GM18508 (cell line): ENCODE data around the gene FOXP1.

ENCODE experiments used
- ATAC-seq: cut with Tn5 transposase; IDR thresholded peaks from one replicate; pipeline ENCODE4 v1.9.1; 2021; ENCODE audit warnings: moderate number of reproducible peaks; ENCODE audit not compliant: insufficient read depth, unreplicated experiment

FOXP1 gene

DNA sequence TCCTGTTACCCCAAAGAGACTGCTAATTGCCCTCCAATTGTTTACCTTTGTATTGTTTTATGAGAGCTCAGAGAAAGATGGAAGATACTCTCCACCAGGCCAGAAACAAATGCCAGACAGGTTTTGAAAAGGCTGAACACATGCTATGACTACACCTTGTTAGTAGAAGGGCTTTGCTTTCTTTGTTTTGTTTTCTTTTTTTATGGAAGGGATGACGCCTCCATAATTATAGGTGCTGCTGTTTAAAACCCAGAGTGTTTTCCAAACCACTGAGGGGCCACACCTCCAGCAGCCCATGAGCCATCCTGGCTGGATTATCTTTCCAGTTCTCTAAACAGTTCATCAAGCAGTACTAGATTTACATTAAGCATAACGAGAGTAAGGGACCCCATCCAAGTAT lies 5.6 kb upstream of the FOXP1 start:
- no peak for ATAC-seq

- no peak for ATAC-seq
Observed at GRCh38 chr3:71587958-71588357, 4.4 kb upstream of the FOXP1 start.

DNA sequence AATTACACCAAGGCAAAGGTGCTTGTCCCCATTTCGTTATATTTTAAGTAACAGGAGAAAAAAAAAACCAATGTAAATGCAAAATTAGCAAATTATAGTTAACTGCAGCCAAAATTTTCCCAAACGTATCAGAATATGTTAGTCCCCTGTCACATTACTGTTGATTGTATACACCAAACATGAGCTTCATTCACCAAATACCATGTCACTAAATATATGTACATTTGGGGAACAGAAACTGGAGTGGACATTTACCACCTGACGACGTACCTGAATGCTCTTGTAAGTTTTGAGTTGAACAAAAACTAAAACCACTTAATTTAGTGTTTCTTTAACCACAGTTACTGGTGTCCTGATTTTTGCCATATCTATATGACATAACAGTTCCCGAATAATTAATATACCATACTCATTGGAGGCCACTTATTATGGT lies 3.3 kb upstream of the FOXP1 start:
- ATAC-seq = no peak

- no peak for ATAC-seq
Observed at GRCh38 chr3:71585887-71586809, 2.6 kb upstream of the FOXP1 start.

DNA sequence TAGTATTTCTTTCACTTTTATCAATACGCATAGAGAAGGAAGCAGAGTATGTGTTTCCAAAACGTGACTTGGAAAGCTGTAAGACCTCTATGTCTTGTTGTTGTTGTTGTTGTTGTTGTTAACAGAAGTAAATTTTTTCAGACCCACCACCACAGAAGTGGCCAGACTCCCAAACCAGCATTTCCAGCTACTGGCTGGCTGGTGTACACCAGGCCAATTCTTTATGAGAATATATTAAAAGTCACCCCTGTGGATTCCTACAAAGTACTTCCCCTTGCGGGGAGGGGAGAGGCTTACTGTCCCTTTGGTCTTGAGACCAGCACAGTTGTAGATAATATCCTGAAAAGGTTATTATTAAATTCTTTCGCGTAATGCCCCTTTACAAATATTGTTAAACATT lies 1.6 kb upstream of the FOXP1 start:
- no peak for ATAC-seq

DNA sequence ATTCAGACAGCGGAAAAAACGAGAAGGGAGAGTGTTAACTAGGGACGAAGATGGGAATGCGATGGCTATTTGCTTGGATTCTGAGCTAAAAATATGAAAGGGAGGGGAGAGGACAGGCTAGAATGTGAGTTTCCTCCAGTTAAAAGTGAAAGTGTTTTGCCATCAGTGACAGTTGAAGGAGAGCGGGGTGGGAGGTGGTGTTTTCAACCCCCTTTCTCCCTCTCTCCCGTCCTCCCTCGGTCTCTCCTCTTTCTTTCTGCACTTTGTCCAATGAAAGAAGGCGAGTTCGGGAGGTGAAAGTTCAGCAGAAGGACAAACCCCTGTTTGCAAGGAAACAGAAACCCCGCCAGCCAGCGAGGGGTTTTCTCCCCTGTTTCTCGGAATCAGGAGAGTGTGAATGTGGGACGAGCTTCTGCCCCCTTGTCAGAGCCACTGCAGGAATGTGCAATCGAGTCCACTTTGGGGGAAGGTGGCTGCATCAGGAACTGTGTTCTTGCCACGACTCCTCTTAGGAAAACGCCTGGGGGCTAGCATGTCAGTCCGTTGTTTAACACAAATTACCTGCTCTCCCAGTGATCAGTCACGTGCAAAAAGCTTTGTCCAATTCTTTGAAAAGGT lies 975 bp upstream of the FOXP1 start:
- no peak for ATAC-seq

GRCh38 chr3:71582612-71583565 lies 639 bp downstream of the FOXP1 start:
- no peak for ATAC-seq

DNA sequence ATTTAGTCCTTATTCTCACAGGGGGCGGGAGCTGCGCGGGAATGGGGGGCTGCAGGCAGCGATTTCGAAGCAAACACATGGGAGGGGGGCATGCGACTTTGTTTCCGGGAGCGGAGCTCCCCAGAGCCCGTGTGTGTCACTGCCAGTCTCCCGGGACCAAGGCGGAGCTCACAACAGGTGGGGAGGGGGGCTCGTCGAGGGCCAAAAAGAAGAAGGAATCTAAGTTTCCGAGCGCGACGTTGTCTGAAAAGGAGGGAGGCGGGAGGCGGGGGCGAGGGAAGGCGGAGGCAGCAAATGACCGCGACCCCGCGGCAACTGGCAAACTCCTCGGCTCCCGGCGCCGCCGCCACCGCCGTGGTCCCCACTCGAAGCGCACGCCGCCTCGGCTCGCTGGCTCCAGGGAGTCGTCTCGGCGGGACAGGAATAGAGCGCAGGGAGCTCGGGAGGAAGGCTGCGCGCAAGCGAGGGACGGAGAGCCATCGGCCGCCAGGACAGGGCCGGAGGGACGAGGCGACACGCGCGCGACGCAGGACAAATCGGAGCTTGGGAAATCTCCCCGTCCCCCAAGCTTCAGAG lies 1.4 kb downstream of the FOXP1 start:
- no peak for ATAC-seq

GRCh38 chr3:71581457-71582035 lies 2.0 kb downstream of the FOXP1 start:
- no peak for ATAC-seq

DNA sequence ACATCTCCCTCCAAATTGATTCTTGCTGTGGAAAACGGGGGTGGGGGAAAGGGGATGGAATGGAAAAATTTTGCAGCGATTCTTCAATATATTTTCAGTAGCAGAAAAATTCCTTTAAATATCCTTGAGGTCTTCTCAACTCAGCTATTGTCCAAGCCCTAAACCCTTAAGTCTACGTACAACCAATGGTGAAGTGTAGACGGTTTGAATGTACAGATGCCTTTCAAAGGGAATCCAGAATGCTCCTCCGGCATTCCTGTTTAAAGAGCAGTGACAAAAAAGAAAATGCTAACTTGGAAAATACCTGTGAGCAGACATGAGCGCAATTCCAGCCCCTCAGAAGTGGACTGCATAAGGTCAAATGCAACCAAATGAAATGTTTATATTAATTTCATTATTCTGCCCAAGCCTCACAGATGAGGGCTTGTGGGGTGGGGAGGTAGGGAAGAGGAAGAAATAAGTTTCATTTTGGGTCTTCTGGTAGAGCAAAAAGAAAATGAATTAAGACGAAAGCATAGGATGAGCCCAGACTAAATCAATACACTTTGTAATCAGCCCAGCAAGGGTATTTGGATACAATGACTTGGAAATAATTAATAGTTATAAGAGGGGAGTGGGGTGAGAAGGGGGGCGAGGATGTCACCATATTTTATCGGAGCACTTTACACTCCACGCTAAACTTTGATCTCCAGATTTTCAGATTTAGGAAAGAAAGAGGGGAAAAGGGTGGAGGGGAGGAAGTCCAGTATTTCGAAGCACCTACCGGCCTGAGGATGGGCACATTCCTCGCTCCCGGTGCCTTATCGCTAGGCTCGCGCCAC lies 2.7 kb downstream of the FOXP1 start:
- ATAC-seq = no peak

- ATAC-seq = no peak
Observed at GRCh38 chr3:71579935-71580406, 3.6 kb downstream of the FOXP1 start.

GRCh38 chr3:71579326-71579934 lies 4.1 kb downstream of the FOXP1 start:
- ATAC-seq = no peak

DNA sequence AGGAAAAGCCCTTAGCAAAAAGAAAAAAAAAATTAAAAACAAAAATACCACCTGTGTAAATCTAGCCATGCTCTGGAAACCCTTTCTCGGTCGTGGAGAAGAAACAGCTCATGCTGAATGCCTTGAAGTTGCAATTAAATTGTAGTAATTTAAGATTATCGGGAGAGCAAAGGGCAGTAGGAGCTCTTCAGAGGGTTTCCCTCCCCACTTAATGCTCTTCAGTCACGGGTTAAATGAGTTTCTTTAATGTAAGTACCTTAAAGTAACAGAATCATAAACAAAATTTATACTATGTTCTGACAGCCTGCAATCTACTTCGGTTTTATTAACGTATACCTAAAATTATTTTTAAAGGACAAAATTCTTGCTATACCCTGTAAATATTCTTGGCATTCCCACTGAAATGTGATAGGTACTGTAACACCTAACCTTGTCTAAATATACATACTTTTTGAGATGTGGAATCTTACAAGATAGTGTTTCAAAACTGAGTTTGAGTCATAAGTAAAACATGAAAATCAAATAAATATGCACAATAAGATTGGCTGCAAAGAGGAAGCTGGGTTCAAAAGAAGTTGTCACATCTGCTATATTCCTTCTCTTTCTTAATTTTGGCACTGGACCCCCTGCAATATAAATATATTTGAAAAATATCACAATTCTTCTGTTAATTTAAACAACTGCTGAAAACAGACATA lies 5.3 kb downstream of the FOXP1 start:
- ATAC-seq = no peak

DNA sequence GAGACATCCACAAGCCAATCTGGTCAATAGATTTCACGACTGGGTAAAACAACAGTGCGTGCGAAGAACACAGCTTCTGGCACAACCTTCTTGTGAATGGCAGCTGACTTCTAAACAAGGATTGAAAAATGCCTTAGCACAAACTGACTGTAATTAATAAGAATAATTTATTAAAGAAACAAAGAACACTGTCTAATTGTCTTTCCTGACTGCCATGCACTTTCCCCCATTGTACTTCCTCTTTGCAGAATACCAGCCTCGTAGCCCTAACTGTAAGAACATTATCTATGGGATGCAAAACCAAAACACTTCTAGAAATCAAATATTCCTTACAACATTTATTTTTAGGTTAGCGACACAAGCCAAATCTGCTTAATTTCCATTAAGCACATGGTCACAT lies 6.5 kb downstream of the FOXP1 start:
- ATAC-seq = no peak

GRCh38 chr3:71575433-71575832 lies 8.1 kb downstream of the FOXP1 start:
- no peak for ATAC-seq

GRCh38 chr3:71573181-71573580 lies 10.3 kb downstream of the FOXP1 start:
- ATAC-seq = no peak

GRCh38 chr3:71570546-71570945 lies 13.0 kb downstream of the FOXP1 start:
- no peak for ATAC-seq

DNA sequence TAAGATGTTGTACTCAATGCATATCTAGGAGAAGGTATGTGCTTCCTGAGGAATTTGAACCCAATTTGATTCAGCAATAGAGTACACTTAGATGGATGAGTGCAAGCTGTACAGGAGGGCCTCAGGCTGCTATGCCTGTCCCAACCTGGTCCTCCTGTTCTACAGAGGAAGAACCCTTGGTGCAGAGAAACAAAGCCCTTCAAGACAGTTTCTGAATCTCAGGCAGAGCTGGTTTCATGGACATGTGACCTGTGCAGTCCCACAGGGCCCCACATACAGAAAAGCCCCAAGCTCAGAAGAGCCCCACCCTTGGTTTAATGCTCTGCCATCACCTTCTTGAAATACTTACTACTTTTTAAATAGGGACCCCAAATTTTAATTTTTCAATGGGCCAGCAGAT lies 15.3 kb downstream of the FOXP1 start:
- ATAC-seq = no peak
